Stimulated activated CD8-positive, alpha-beta memory T cell treated with anti-CD3 and anti-CD28 coated beads, Interleukin-4, amount 100 ng/mL, for 48 hours (primary cell): ENCODE measurements around the gene DUSP16.
"Not testable (repeated sequence)": the region's sequence is repeated elsewhere in the genome, so short reads cannot be mapped to it uniquely, and the experiment has no call there.

Source experiments
- DNase-seq: peaks from one replicate; pipeline ENCODE4 v3.0.0-alpha.2; 2020

The DUSP16 gene

GRCh38 chr12:12518464-12518845 is 44.2 kb downstream of the DUSP16 start:
- DNase-seq, result no peak

GRCh38 chr12:12513416-12514006 is 49.2 kb downstream of the DUSP16 start:
- no peak for DNase-seq

GRCh38 chr12:12511895-12512711 is 50.6 kb downstream of the DUSP16 start:
- DNase-seq, result peak; percentile 52

GRCh38 chr12:12511021-12511783 is 51.5 kb downstream of the DUSP16 start:
- no peak for DNase-seq

- DNase-seq, result no peak
These were observed 52.1 kb downstream of the DUSP16 start for GRCh38 chr12:12510551-12510950.

- DNase-seq, result no peak
These were observed 52.5 kb downstream of the DUSP16 start for GRCh38 chr12:12510141-12510540.

- DNase-seq, result no peak
These were observed 54.1 kb downstream of the DUSP16 start for GRCh38 chr12:12508612-12509011.

- DNase-seq, result no peak
These were observed 55.5 kb downstream of the DUSP16 start for GRCh38 chr12:12507121-12507520.

- DNase-seq, result no peak
These were observed 56.2 kb downstream of the DUSP16 start for GRCh38 chr12:12506496-12506890.

GRCh38 chr12:12505544-12506495 is 56.8 kb downstream of the DUSP16 start:
- DNase-seq, result no peak

- peak; percentile 55 for DNase-seq
These were observed 59.1 kb downstream of the DUSP16 start for GRCh38 chr12:12503384-12504078.

GRCh38 chr12:12502815-12503151 is 59.9 kb downstream of the DUSP16 start:
- DNase-seq, result no peak

GRCh38 chr12:12502130-12502814 is 60.4 kb downstream of the DUSP16 start:
- not testable (repeated sequence) for DNase-seq

GRCh38 chr12:12501121-12501520 is 61.5 kb downstream of the DUSP16 start:
- DNase-seq, result no peak

GRCh38 chr12:12499909-12500604 is 62.6 kb downstream of the DUSP16 start:
- DNase-seq, result no peak

GRCh38 chr12:12498210-12498609 is 64.5 kb downstream of the DUSP16 start:
- no peak for DNase-seq

- DNase-seq, result no peak
These were observed 67.1 kb downstream of the DUSP16 start for GRCh38 chr12:12495536-12495935.

- no peak for DNase-seq
These were observed 70.1 kb downstream of the DUSP16 start for GRCh38 chr12:12492547-12492946.

GRCh38 chr12:12491606-12492005 is 71.1 kb downstream of the DUSP16 start:
- no peak for DNase-seq

- DNase-seq, result no peak
These were observed 73.7 kb downstream of the DUSP16 start for GRCh38 chr12:12488823-12489550.
